ENCODE data around the gene ZNF524.

Gene ZNF524

DNA sequence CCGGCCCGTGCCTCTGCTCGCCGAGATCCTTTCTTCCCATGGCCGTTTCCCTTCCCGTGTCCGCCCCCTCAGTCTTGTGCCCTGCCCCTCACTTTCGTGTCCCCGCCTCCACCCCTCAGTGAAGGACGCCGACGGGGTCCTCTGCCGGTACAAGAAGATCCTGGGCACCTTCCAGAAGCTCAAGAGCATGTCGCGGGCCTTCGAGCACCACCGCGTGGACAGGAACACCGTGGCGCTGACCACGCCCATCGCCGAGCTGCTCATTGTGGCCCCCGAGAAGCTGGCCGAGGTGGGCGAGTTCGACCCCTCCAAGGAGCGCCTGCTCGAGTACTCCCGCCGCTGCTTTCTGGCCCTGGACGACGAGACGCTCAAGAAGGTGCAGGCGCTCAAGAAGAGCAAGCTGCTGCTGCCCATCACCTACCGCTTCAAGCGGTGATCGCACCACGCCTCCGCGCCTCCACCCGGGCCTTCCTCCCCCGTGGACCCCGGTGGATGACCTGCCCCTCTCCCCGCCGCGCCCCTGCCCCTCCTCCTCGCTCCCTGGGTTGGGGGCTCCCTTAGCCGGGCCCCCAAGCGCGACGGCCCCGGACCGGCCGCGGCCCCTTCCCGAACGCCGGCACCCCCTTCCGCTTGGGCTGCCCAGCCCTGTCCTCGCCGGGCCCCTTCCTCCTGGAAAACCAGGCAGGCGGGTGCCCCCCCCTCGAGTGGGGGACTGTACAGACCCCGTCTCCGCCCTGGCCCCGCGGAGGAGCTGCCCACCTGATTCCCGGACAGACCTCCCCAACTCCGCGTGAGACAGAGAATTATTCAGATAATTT, 52.4 kb downstream of the ZNF524 start:
- FAIRE-seq (no peak), DNase-seq (ENCODE audit: insufficient read length, low spot score) (no peak)
